Fibroblast of lung (primary cell): ENCODE results near the gene MOG.

Experiments
- CTCF ChIP-seq, 2 donors: IDR thresholded peaks in 1 of 2; conservative IDR thresholded peaks in 1 of 2; 1 replicate in 1 of 2; 2 replicates in 1 of 2; pipeline ENCODE4 v1.5.1; 2011 to 2012; ENCODE audit warnings: low read length in 2 of 2, control low read depth in 1 of 2, inconsistent platforms in 1 of 2, low read depth in 1 of 2, mild to moderate bottlenecking in 1 of 2
- EZH2 ChIP-seq: IDR thresholded peaks from 2 replicates; pipeline ENCODE4 v1.5.1; 2012; ENCODE audit warnings: low read length, control low read depth, mild to moderate bottlenecking; ENCODE audit errors: missing control alignments

DNA sequence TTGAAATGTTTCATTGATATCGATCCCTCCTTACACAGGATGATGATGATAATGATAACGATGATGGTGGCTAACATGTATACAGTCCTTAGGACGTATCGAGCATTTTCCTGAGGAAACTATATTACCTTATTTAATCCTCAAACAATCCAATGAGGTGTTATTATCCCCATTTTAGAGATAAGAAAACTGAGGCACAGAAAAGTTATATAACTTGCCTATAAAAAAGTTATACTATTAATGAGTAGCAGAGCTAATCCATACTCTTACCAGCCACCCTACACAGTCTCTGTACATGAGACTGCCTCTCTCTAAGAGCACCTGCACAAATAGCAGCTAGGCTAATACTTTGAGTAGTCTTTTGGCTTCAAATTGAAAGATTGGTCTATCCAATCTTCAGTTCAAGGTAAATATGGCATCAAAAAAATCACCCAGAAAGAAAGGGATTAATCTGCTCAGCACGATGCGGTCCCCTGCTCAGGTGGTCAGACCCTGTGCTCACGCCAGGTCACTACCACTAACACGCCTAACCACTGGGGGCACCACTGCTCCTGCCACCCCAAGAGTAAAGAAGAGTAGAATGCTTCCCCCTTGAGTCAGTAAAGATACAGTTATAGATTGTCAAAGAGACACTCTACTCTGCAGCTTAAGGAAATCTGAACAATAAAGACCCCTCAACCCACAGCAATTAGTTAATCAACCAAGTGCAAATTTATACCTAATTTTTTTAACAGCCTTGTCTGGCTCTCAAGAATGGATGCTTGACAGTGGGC lies 38.9 kb upstream of the MOG start:
- no peak for TF ChIP-seq CTCF (conservative IDR thresholded peaks at IDR 0.05 in 1 of 2, IDR thresholded peaks at IDR 0.05 in 1 of 2; ENCODE audit: low read depth in 1 of 2, low read length in 2 of 2)
- no peak for TF ChIP-seq EZH2
